Measurements from ENCODE around the gene FNDC10.
A peak's percentile ranks its signal among the peaks of the same experiment; 100 is the strongest.

The FNDC10 gene

DNA sequence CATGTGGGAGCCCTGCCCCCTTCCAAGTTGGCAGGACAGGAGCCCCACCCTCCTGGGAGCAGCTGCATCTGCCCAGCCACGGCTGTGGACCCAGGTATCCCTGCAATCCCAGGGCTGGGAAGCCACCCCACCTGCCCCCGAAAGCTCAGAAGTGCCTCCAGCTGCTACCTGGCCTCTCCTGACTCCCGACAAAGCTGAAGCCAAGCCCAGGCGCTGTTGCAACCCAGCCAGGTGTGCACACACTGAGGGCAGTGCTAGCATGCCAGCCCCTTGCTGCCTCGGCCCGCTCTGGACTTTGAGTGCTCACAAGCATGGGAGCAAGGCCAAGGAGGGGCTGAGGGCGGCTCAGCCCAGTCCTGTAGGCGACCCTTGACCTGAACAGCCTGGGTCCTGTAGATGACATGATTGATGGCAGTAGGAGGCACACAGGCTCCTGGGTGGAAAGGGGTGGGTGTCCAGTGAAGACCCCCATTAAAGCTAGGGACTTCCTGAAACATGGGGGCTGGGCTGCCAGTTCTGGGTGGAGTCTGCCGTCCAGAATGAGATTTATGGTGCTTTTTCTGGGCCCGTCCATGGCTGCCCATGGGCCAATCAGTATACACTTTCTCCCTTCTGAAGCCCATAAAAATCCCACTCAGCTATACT is 22.4 kb downstream of the FNDC10 start:
- TF ChIP-seq EGR1 (IDR thresholded peaks at IDR 0.05) (no peak), TEAD4 (IDR thresholded peaks at IDR 0.05) (no peak), EP300 (IDR thresholded peaks at IDR 0.05; ENCODE audit: borderline replicate concordance) (no peak)
- TF ChIP-seq, protein P1, sequence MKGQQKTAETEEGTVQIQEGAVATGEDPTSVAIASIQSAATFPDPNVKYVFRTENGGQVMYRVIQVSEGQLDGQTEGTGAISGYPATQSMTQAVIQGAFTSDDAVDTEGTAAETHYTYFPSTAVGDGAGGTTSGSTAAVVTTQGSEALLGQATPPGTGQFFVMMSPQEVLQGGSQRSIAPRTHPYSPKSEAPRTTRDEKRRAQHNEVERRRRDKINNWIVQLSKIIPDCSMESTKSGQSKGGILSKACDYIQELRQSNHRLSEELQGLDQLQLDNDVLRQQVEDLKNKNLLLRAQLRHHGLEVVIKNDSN (IDR thresholded peaks at IDR 0.05), result no peak

DNA sequence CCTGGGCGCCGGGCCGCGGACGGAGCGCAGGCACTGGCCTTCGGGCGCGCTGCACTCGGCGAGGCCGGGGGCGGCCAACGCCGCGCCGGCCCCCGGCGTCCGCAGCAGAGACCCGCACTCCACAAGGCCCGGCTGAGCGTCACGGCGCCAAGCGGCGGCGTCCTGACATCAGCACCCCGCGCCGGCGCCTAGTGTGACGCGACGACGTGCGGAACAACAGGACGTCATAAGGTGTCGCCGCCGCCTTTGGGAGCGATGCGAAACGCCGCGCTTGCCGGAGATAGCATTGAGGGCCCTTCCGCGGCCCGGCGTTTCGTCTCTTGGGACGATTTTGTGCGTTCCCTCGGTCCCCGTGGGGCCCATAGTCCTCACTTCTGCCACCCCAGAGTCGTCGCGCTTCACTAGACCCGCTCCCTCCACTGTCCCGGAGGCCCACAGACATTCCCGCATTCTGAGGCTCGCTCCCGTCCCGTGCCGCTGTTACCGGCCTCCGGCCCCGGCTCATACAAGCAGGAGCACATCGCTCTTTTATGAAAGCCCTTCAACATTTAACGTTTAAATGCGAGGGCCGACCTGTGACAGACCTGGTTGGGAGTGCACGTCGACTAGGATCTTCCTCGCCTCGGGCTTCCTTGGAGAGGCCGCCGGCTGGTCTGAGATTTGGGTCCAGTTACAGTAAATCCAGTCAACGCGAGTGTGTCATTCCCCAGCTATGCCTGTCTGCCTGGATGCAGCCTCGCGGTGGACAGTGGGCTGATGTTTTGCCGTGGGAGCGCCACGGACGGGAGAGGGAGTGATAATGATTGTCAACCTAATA is 25.0 kb downstream of the FNDC10 start, which contains the start of gene SSU72:
TSS of gene SSU72 (minus strand) at position 143 of the 817 bp plus-strand sequence. CDS start 306 bp downstream, outside the sequence.
- TF ChIP-seq CEBPB (IDR thresholded peaks at IDR 0.05) (no peak; the same call in 1 of the 2 replicates), CREB1 (IDR thresholded peaks at IDR 0.05; ENCODE audit: low read depth) (peak; percentile 100), EP300 (IDR thresholded peaks at IDR 0.05; ENCODE audit: borderline replicate concordance) (no peak), TEAD4 (IDR thresholded peaks at IDR 0.05) (no peak), ZBTB7A (IDR thresholded peaks at IDR 0.05; ENCODE audit: low read depth) (no peak), RAD21 (IDR thresholded peaks at IDR 0.05; ENCODE audit: low read depth) (no peak), EGR1 (IDR thresholded peaks at IDR 0.05) (no peak), YY1 (IDR thresholded peaks at IDR 0.05; ENCODE audit: low read depth) (peak; percentile 81), FOXM1 (IDR thresholded peaks at IDR 0.05; ENCODE audit: borderline replicate concordance, low read depth) (no peak), TCF12 (IDR thresholded peaks at IDR 0.05; ENCODE audit: low read depth) (0 out of 2 replicates have a peak, but pooled peaks have one; percentile 43), TAF1 (IDR thresholded peaks at IDR 0.05; ENCODE audit: low read depth) (peak; percentile 92), NFIC (IDR thresholded peaks at IDR 0.05) (no peak)
- TF ChIP-seq, protein P2, sequence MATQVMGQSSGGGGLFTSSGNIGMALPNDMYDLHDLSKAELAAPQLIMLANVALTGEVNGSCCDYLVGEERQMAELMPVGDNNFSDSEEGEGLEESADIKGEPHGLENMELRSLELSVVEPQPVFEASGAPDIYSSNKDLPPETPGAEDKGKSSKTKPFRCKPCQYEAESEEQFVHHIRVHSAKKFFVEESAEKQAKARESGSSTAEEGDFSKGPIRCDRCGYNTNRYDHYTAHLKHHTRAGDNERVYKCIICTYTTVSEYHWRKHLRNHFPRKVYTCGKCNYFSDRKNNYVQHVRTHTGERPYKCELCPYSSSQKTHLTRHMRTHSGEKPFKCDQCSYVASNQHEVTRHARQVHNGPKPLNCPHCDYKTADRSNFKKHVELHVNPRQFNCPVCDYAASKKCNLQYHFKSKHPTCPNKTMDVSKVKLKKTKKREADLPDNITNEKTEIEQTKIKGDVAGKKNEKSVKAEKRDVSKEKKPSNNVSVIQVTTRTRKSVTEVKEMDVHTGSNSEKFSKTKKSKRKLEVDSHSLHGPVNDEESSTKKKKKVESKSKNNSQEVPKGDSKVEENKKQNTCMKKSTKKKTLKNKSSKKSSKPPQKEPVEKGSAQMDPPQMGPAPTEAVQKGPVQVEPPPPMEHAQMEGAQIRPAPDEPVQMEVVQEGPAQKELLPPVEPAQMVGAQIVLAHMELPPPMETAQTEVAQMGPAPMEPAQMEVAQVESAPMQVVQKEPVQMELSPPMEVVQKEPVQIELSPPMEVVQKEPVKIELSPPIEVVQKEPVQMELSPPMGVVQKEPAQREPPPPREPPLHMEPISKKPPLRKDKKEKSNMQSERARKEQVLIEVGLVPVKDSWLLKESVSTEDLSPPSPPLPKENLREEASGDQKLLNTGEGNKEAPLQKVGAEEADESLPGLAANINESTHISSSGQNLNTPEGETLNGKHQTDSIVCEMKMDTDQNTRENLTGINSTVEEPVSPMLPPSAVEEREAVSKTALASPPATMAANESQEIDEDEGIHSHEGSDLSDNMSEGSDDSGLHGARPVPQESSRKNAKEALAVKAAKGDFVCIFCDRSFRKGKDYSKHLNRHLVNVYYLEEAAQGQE (IDR thresholded peaks at IDR 0.05; ENCODE audit: low read depth), result no peak
- TF ChIP-seq, protein P1 (IDR thresholded peaks at IDR 0.05), result peak; percentile 17
- TF ChIP-seq, protein P3, sequence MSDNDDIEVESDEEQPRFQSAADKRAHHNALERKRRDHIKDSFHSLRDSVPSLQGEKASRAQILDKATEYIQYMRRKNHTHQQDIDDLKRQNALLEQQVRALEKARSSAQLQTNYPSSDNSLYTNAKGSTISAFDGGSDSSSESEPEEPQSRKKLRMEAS (IDR thresholded peaks at IDR 0.05), result peak; percentile 54

GRCh38 chr1:1573843-1574720 is 25.9 kb downstream of the FNDC10 start:
- TF ChIP-seq ZBTB7A (IDR thresholded peaks at IDR 0.05; ENCODE audit: low read depth) (no peak; the same call in none of the 2 replicates), YY1 (IDR thresholded peaks at IDR 0.05; ENCODE audit: low read depth) (peak; percentile 89), TAF1 (IDR thresholded peaks at IDR 0.05; ENCODE audit: low read depth) (no peak), NFIC (IDR thresholded peaks at IDR 0.05) (no peak)
- TF ChIP-seq, protein P1 (IDR thresholded peaks at IDR 0.05), result no peak
- TF ChIP-seq, protein P3 (IDR thresholded peaks at IDR 0.05), result peak; percentile 19

GRCh38 chr1:1569341-1569740 is 30.6 kb downstream of the FNDC10 start:
- no peak for TF ChIP-seq FOXM1 (IDR thresholded peaks at IDR 0.05; ENCODE audit: borderline replicate concordance, low read depth)
- TF ChIP-seq, protein P2 (IDR thresholded peaks at IDR 0.05; ENCODE audit: low read depth), result no peak

GRCh38 chr1:1567891-1568291 is 32.0 kb downstream of the FNDC10 start:
- TF ChIP-seq TCF12 (IDR thresholded peaks at IDR 0.05; ENCODE audit: low read depth), result no peak
- no peak for TF ChIP-seq EGR1 (IDR thresholded peaks at IDR 0.05)
- no peak for TF ChIP-seq TAF1 (IDR thresholded peaks at IDR 0.05; ENCODE audit: low read depth)
- TF ChIP-seq, protein P3 (IDR thresholded peaks at IDR 0.05), result no peak
- TF ChIP-seq NFIC (IDR thresholded peaks at IDR 0.05), result no peak
- TF ChIP-seq, protein P2 (IDR thresholded peaks at IDR 0.05; ENCODE audit: low read depth), result no peak
- TF ChIP-seq FOXM1 (IDR thresholded peaks at IDR 0.05; ENCODE audit: borderline replicate concordance, low read depth), result no peak
- no peak for TF ChIP-seq YY1 (IDR thresholded peaks at IDR 0.05; ENCODE audit: low read depth)

Data from Ishikawa (cell line).